H9 (cell line): ENCODE measurements around the gene ZNF627. TPM values are rescaled to one million over a fixed set of nuclear protein-coding genes. Genes with fewer than 3 reads are reported as not detected.

Source experiments
- DNase-seq: peaks from one replicate; pipeline ENCODE4 v3.0.0-alpha.2; 2017
- H2AFZ ChIP-seq: one replicate; pipeline ENCODE4 v1.6.1; 2013; ENCODE audit warnings: mild to moderate bottlenecking, low read length, control low read depth, moderate library complexity
- H2AK5ac ChIP-seq: 2 replicates; pipeline ENCODE4 v1.6.1; 2013; ENCODE audit warnings: low read length, control low read depth, mixed read lengths; ENCODE audit not compliant: insufficient read length
- H2BK120ac ChIP-seq: one replicate; pipeline ENCODE4 v1.6.1; 2013; ENCODE audit warnings: low read depth, mild to moderate bottlenecking, low read length, control low read depth, inconsistent platforms; ENCODE audit not compliant: poor library complexity, severe bottlenecking
- H2BK12ac ChIP-seq: 2 replicates; pipeline ENCODE4 v1.6.1; 2013; ENCODE audit warnings: low read length, control low read depth, mixed read lengths, low read depth; ENCODE audit not compliant: insufficient read length
- H2BK15ac ChIP-seq: 2 replicates; pipeline ENCODE4 v1.6.1; 2013; ENCODE audit warnings: low read depth, low read length, control low read depth
- H2BK20ac ChIP-seq: one replicate; pipeline ENCODE4 v1.6.1; 2013; ENCODE audit warnings: low read depth, mild to moderate bottlenecking, low read length, control low read depth, inconsistent platforms; ENCODE audit not compliant: poor library complexity, severe bottlenecking
- H2BK5ac ChIP-seq: 2 replicates; pipeline ENCODE4 v1.6.1; 2013; ENCODE audit warnings: low read length, control low read depth, mixed read lengths; ENCODE audit not compliant: insufficient read length
- H3K14ac ChIP-seq: 2 replicates; pipeline ENCODE4 v1.6.1; 2013; ENCODE audit warnings: low read length, control low read depth; ENCODE audit not compliant: insufficient read depth
- H3K18ac ChIP-seq: 2 replicates; pipeline ENCODE4 v1.6.1; 2013; ENCODE audit warnings: low read depth, mild to moderate bottlenecking, mixed read lengths, low read length, control low read depth; ENCODE audit not compliant: insufficient read length
- H3K23ac ChIP-seq: 2 replicates; pipeline ENCODE4 v1.6.1; 2013; ENCODE audit warnings: low read length, control low read depth, mixed read lengths, low read depth; ENCODE audit not compliant: insufficient read length
- H3K23me2 ChIP-seq: 2 replicates; pipeline ENCODE4 v1.6.1; 2013; ENCODE audit warnings: low read depth, mild to moderate bottlenecking, mixed read lengths, low read length, control low read depth; ENCODE audit not compliant: insufficient read length, poor library complexity, severe bottlenecking
- H3K27ac ChIP-seq: 2 replicates; pipeline ENCODE4 v1.5.1; 2013; ENCODE audit warnings: low read length, control low read depth, mixed read lengths, low read depth; ENCODE audit not compliant: insufficient read length
- H3K27me3 ChIP-seq: 2 replicates; pipeline ENCODE4 v1.6.1; 2013; ENCODE audit warnings: low read length, control low read depth, inconsistent platforms; ENCODE audit not compliant: insufficient read depth
- H3K4ac ChIP-seq: 2 replicates; pipeline ENCODE4 v1.6.1; 2013; ENCODE audit warnings: low read depth, mild to moderate bottlenecking, control low read depth, inconsistent platforms, low read length, moderate library complexity
- H3K4me1 ChIP-seq: 2 replicates; pipeline ENCODE4 v1.6.1; 2013; ENCODE audit warnings: low read length, control low read depth, inconsistent platforms; ENCODE audit not compliant: insufficient read depth
- H3K4me2 ChIP-seq: 2 replicates; pipeline ENCODE4 v1.6.1; 2013; ENCODE audit warnings: low read length, control low read depth, mixed read lengths; ENCODE audit not compliant: insufficient read length, insufficient read depth
- H3K56ac ChIP-seq: 2 replicates; pipeline ENCODE4 v1.6.1; 2013; ENCODE audit warnings: low read depth, mild to moderate bottlenecking, mixed read lengths, low read length, control low read depth; ENCODE audit not compliant: insufficient read length
- H3K79me1 ChIP-seq: 2 replicates; pipeline ENCODE4 v1.6.1; 2013; ENCODE audit warnings: low read depth, mild to moderate bottlenecking, moderate library complexity, low read length, control low read depth, inconsistent platforms; ENCODE audit not compliant: insufficient read depth, poor library complexity, severe bottlenecking
- H3K79me2 ChIP-seq: 2 replicates; pipeline ENCODE4 v1.6.1; 2013; ENCODE audit warnings: low read length, control low read depth, inconsistent platforms; ENCODE audit not compliant: insufficient read depth
- H3K9ac ChIP-seq: 2 replicates; pipeline ENCODE4 v1.6.1; 2013; ENCODE audit warnings: low read length, control low read depth, mixed read lengths; ENCODE audit not compliant: insufficient read length; ENCODE audit errors: extremely low read depth
- H3K9me3 ChIP-seq: one replicate; pipeline ENCODE4 v1.6.1; 2013; ENCODE audit warnings: low read depth, low read length, inconsistent platforms; ENCODE audit not compliant: control insufficient read depth
- H3T11ph ChIP-seq: one replicate; pipeline ENCODE4 v1.6.1; 2013; ENCODE audit warnings: mild to moderate bottlenecking, low read length, control low read depth, inconsistent platforms
- H4K20me1 ChIP-seq: one replicate; pipeline ENCODE4 v1.6.1; 2013; ENCODE audit not compliant: control insufficient read depth, insufficient read length, insufficient read depth
- H4K5ac ChIP-seq: 2 replicates; pipeline ENCODE4 v1.6.1; 2013; ENCODE audit warnings: low read depth, mild to moderate bottlenecking, mixed read lengths, low read length, control low read depth; ENCODE audit not compliant: insufficient read length
- H4K8ac ChIP-seq: replicated peaks from 2 replicates; pipeline ENCODE4 v1.6.1; 2013; ENCODE audit warnings: low read length, control low read depth, mixed read lengths, low read depth; ENCODE audit not compliant: insufficient read length
- H4K91ac ChIP-seq: 2 replicates; pipeline ENCODE4 v1.6.1; 2013; ENCODE audit warnings: low read depth, mild to moderate bottlenecking, moderate library complexity, mixed read lengths, low read length, control low read depth; ENCODE audit not compliant: insufficient read length
- H3K27ac Mint-ChIP-seq, 3 experiments: 2 replicates in 2 of 3; 3 replicates in 1 of 3; pipeline ENCODE4 v1.8.0; 2020 to 2021; ENCODE audit warnings: mixed read lengths in 3 of 3, mild to moderate bottlenecking in 1 of 3, moderate library complexity in 1 of 3
- H3K27me3 Mint-ChIP-seq: 2 replicates; pipeline ENCODE4 v1.8.0; 2021; ENCODE audit warnings: low read depth, mild to moderate bottlenecking, moderate library complexity, mixed read lengths
- H3K36me3 Mint-ChIP-seq, 3 experiments: 2 replicates in 2 of 3; 3 replicates in 1 of 3; pipeline ENCODE4 v1.8.0; 2020 to 2021; ENCODE audit warnings: low read depth in 3 of 3, mixed read lengths in 3 of 3; ENCODE audit not compliant: insufficient read depth in 1 of 3
- H3K4me1 Mint-ChIP-seq, 2 experiments: 2 replicates each; pipeline ENCODE4 v1.8.0; 2020; ENCODE audit warnings: mixed read lengths in 2 of 2
- H3K4me3 Mint-ChIP-seq, 2 experiments: 2 replicates in 1 of 2; 3 replicates in 1 of 2; pipeline ENCODE4 v1.8.0; 2020 to 2021; ENCODE audit warnings: mild to moderate bottlenecking in 2 of 2, mixed read lengths in 2 of 2, moderate library complexity in 1 of 2
- H3K9me3 Mint-ChIP-seq, 2 experiments: 2 replicates in 1 of 2; 3 replicates in 1 of 2; pipeline ENCODE4 v1.8.0; 2020; ENCODE audit warnings: mild to moderate bottlenecking in 2 of 2, mixed read lengths in 2 of 2, moderate library complexity in 1 of 2
- WGBS: extraction: QIAGEN DNeasy Blood & Tissue Kit; methylation state at CpG from one replicate; pipeline ENCODE4 v1.1.7; 2013; ENCODE audit warnings: missing lambda C conversion rate, low lambda C conversion rate, mixed read lengths; ENCODE audit not compliant: insufficient read length; ENCODE audit errors: extremely low coverage; 5-methylcytosine and 5-hydroxymethylcytosine counted together
- total RNA-seq: library from RNA; stranded (reverse); gene quantifications from 2 replicates; pipeline ENCODE4 v1.2.1, GENCODE V29; 2021
- TF ChIP-seq, protein P1 (sequence below): fragments of 200-600 bp; sonication (generic); conservative IDR thresholded peaks from 3 replicates; pipeline ENCODE4 v1.8.0; 2021; ENCODE audit warnings: antibody characterized with exemption, mild to moderate bottlenecking

The ZNF627 gene
- total RNA-seq, 1 experiment from 2014 or later, result 12.8 TPM

- Histone ChIP-seq H3K56ac (no peak overlapping the region), H3K23me2 (no peaks in the 10 kb centered on the region), H2BK12ac (no peak overlapping the region), H3K23ac (no peak overlapping the region), H4K5ac (no peak overlapping the region), H3K9me3 (peaks cover 29% of the 10 kb centered on the region), H3K4me1 (no peaks in the 10 kb centered on the region), H3K18ac (no peak overlapping the region), H4K8ac (no peak overlapping the region), H3K4ac (no peak overlapping the region), H2AFZ (no peak overlapping the region), H3K27ac (no peak overlapping the region), H2BK5ac (no peak overlapping the region), H4K91ac (no peak overlapping the region), H3K79me2 (no peaks in the 10 kb centered on the region), H2BK120ac (no peak overlapping the region), H3T11ph (no peak overlapping the region), H2BK15ac (no peak overlapping the region), H3K14ac (no peak overlapping the region), H3K4me2 (no peak overlapping the region), H4K20me1 (no peaks in the 10 kb centered on the region), H2BK20ac (no peak overlapping the region), H2AK5ac (no peak overlapping the region), H3K79me1 (no peaks in the 10 kb centered on the region), H3K27me3 (no peaks in the 10 kb centered on the region), H3K9ac (no peak overlapping the region)
- H3K36me3 Mint-ChIP-seq, result peaks cover 68 to 74% (median 69%) of the 10 kb centered on the region in 3 experiments
- no CpG with 5 or more reads among the region's 6 CpGs for WGBS
- H3K9me3 Mint-ChIP-seq, result peaks cover 33 to 48% of the 10 kb centered on the region in 2 experiments
- no peak overlapping the region for H3K4me3 Mint-ChIP-seq
- TF ChIP-seq, protein P1, sequence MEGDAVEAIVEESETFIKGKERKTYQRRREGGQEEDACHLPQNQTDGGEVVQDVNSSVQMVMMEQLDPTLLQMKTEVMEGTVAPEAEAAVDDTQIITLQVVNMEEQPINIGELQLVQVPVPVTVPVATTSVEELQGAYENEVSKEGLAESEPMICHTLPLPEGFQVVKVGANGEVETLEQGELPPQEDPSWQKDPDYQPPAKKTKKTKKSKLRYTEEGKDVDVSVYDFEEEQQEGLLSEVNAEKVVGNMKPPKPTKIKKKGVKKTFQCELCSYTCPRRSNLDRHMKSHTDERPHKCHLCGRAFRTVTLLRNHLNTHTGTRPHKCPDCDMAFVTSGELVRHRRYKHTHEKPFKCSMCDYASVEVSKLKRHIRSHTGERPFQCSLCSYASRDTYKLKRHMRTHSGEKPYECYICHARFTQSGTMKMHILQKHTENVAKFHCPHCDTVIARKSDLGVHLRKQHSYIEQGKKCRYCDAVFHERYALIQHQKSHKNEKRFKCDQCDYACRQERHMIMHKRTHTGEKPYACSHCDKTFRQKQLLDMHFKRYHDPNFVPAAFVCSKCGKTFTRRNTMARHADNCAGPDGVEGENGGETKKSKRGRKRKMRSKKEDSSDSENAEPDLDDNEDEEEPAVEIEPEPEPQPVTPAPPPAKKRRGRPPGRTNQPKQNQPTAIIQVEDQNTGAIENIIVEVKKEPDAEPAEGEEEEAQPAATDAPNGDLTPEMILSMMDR, result no peak
- no peaks in the 10 kb centered on the region for H3K27me3 Mint-ChIP-seq
- DNase-seq, result no peak
- no peak overlapping the region for H3K27ac Mint-ChIP-seq
- H3K4me1 Mint-ChIP-seq, result no peaks in the 10 kb centered on the region
These were observed 55.2 kb downstream of the ZNF627 start for GRCh38 chr19:11652492-11652891.
